Measurements from ENCODE around the gene ZNF862. TPM values are rescaled to one million over a fixed set of nuclear protein-coding genes. Genes with fewer than 3 reads are reported as not detected.

The ZNF862 gene
- 3.9 and 6.8 TPM in 2 replicates for total RNA-seq

DNA sequence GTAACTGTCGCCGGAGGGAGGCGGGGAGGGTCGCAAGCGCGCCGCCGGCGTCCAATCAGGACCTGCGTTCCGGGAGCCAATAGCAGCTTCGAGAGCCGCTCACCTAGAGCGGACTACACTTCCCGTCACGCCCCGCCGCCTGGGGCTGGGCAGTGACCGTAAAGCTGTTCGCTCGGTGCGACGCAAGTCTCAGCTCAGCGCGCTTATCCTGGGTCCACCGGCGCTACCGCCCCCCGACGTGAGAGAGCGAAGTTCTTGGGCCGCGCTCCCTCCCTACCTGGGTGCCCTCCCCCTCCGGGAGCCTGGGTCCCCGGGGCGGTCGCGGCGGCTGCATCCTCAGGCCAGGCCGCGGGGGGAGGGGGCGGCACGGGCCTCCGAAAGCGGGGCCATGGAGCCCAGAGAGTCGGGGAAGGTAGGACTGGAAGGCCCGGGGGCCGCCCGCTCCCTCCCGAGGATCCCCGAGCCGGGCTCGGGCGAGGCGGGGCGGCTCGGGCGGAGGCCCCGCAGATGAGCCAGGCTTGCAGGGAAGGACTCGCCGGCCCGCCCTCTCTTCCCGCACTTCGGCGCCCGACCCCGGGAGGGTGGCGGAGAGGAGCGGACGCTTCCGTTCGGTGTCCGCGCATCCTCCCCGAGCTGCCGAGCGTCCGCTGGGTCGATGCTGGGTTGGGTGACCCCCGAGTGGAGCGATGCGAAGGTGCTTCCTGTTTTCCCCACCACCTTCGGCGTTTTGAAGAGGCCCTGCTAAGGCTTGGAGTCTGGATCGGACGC lies at the start of gene ZNF862:
TSS of gene ZNF862 (plus strand) at position 152 of the 768 bp plus-strand sequence. CDS start at position 389, 237 bp downstream.

DNA sequence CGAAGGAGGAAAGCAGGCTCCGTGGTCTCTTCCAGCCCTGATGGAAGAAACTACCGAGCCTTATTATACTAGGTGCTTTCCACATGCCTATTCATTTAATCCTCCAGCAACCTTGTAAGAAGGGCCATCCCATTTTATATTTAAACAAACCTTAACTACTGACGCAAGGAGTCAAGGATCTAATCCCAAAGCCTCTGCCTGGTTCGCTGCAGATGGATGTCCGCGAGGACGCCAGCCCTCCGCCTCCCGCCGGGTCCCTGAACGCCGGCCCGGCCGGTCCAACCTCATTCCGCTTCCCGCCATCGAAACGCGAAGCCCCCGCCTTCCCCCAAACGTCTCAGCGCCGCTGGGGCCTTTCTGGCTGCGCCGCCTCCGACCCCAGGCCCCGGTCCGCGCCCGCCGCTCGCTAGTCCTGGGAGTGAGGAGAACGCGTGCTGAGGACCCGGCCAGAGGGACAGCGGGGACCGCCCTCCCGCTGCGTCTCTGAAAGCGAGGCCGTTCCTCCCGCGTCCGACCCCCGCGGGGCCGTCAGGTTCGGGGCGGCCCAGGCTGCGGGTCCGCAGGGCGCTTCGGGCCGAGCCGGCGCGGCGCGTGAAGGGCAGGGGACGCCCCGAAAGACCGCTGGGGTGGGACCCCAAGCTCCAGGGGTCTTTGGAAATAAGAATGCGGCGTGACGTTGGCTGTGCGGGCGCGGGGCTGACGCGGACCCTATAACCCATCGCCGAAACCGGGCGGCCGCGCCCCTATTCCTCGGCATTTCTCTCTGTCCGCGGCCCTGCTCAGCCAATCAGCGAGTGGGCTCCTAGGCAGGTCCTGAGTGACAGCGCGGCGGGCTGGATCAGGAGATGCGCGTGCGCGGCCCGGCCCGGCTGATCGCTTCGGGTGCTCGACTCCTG lies 35.1 kb downstream of the ZNF862 start, which contains the start of gene ATP6V0E2:
TSS of gene ATP6V0E2 (plus strand) at position 896 of the 896 bp plus-strand sequence. CDS start 97 bp downstream, outside the sequence.

Other genes starting within 250 kb of the ZNF862 start
- 0.43 and 1.2 TPM in 2 replicates for gene ZNF467, start 64.8 kb upstream of the ZNF862 start, total RNA-seq
- gene ATP6V0E2, start 35.6 kb downstream of the ZNF862 start, total RNA-seq: 3.6 and 4.3 TPM in 2 replicates